NCI-H524 treated with DMSO at 0.1 percent for 48 hours (cell line): Measurements from ENCODE around the gene NPIPA5.
"Not testable (repeated sequence)": the region's sequence is repeated elsewhere in the genome, so short reads cannot be mapped to it uniquely, and the experiment has no call there.

ENCODE experiments used
- DNase-seq: peaks from one replicate; lab custom pipeline; 2025; lab: John Stamatoyannopoulos, UW

Gene NPIPA5

DNA sequence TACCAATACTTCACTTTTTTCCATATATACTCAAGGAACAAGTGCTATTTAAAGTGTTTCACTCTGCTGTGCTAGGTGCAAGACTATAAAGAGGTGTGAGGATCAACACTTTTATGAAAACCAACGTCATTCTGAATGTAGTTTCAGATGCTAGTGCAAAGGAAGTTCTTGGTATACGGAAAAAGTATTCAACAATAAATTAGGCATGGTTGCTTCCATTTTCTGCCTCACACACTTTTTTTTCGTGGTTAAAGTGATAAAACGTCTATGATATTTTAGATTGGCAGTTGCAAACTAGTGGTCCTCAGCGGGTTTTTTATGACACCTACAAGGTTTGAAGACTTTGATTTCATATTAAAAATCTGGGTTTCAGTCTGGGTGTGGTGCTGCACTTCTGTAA lies 11.8 kb upstream of the NPIPA5 start:
- DNase-seq, result not testable (repeated sequence)

DNA sequence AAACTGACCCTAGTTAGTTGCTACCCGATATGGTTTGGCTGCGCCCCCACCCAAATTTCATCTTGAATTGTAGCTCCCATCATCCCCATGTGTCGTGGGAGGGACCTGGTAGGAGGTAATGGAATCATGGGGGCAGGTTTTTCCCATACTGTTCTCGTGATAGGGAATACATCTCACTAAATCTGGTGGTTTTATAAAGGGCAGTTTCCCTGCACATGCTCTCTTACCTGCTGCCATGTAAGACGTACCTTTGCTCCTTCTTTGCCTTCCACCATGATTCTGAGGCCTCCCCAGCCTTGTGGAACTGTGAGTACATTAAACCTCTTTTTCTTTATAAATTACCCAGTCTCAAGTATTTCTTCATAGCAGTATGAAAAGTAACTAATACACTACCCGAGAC lies 10.0 kb upstream of the NPIPA5 start:
- not testable (repeated sequence) for DNase-seq

DNA sequence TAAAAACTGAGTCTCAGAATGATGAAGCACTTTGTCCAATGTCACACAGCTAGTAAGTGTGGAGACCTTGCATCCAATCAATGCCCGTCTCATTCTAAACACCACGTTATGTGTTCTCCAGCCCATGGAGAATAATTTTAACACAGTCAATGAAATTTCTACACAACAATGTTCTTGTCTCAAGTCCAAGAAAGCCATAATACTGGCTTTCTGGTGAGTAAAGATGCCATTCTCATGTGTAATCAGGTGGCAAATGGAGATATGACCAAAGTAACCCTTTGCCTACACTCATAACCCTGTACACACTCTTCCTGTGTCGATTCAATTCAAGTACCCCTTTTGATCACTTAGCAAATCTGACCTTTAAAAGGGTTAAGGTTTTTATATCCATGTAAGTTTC lies 4.7 kb upstream of the NPIPA5 start:
- DNase-seq, result not testable (repeated sequence)

DNA sequence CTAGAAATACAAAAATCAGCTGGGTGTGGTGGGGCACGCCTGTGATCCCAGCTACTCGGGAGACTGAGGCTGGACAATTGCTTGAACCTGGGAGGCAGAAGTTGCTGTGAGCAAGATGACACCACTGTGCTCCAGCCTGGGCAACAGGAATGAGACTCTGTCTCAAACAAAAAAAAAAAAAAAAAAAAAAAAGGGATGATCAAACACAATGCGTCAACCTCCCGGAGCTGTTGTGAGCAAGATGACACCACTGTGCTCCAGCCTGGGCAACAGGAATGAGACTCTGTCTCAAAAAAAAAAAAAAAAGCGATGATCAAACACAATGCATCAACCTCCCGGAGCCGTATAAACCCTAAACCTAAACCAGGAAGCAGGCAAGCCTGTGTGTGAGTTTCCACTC lies 20.6 kb downstream of the NPIPA5 start:
- not testable (repeated sequence) for DNase-seq

DNA sequence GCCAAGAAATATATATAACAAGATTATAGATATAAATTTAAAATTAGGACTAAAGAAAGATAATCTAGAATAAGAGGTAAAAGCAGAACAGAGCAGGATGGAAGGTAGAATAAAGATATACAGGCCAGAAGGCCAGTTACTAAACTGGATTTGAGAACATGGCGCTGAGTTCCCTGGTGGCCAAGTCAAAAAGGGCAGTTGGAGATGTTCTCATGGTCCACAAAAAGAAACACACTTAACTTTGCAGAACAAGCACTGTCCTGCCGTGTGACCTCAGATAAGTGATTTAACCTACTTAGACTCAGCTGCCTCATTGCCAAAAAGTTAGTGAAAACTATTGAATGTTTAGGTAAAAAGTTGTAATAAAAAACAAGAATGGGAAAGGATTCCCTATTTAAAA lies 23.2 kb downstream of the NPIPA5 start:
- not testable (repeated sequence) for DNase-seq

DNA sequence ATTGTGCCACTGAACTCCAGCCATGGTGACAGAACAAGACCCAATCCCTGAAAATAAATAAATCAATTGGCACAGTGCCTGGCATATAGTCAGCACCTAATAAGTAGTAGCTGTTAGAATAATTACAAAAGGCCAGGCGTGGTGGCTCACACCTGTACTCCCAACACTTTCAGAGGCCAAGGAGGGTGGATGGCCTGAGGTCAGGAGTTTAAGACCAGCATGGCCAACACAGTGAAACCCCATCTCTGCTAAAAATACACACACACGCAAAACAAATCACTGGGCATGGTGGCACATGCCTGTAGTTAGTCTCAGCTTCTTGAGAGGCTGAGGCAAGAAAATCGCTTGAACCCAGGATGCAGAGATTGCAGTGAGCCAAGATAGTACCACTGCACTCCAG lies 25.2 kb downstream of the NPIPA5 start:
- not testable (repeated sequence) for DNase-seq

DNA sequence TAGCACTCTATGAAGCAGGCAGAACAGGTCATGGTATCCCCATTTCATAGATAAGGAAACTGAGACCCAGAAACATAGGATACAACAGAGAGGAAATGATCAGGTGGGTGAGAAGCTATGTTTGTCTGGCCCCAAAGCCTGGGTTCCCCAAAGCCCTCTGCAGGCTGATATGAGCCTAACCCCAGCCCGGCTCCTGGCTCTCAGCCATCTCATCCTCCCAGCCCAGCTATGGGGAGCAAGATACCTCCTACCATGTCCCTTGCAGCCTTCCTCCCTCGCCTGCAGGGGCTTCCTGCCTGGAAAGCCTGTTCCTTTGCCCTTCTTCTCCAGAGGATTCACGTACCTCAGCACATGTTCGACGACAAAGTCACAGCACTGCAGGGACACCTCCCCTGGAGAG lies 26.3 kb downstream of the NPIPA5 start:
- DNase-seq, result not testable (repeated sequence)

DNA sequence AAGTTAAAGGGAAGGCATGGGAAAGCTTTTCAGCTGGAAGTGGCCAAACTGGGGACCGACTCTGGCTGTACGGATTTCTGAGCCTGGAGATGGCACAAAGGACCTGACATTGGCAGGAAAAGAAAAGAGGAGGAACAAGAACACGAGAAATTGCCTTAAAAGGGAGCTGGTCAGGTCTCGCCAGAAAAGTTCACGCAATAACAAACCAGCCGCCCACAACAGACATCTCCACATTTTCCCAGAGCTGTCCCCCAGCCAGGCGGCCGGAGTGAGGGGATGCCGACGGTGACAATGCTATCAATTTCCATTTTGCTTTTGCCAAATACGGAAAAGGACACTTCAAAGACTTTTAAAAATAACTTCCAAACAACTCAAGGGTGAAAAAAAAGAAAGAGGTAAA lies 26.8 kb downstream of the NPIPA5 start:
- DNase-seq, result not testable (repeated sequence)

DNA sequence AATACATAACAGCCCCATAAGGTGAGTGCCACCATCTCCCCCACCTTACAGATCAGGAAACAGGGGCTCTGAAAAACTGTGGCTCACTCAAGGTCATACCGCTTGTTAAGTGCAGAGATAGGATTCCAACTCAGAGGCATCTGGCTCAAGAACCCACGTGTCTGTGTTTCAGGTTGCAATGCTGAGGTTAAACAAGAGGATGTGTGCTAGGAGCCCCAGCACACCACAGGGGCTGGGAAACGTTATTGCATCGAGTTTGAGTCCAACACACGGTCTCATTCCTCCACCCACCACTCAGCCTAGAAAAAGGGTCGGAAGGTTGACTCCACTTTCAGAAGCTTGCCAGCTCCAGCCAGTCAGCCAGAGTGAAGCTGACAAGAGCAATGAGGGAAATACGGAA lies 29.4 kb downstream of the NPIPA5 start:
- not testable (repeated sequence) for DNase-seq

DNA sequence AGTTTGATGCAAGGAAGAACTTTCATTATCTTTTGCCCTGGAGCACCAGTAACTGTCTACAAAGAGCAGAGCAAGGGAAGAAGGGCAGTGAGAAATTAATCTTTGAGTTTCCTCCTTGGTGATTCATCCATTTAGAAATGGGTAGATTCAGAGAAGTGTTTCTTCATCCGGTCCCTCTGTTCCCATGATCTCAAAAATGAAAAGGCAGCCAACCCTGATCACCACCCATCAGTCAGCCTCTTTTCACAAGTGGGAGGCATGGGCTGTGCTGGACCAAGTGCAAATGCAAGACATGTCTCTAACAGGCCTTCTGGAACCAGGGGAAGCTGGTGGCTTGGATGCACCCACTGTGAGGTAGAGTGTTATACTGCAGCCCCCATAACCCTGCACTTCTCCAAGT lies 35.8 kb downstream of the NPIPA5 start:
- DNase-seq, result not testable (repeated sequence)

DNA sequence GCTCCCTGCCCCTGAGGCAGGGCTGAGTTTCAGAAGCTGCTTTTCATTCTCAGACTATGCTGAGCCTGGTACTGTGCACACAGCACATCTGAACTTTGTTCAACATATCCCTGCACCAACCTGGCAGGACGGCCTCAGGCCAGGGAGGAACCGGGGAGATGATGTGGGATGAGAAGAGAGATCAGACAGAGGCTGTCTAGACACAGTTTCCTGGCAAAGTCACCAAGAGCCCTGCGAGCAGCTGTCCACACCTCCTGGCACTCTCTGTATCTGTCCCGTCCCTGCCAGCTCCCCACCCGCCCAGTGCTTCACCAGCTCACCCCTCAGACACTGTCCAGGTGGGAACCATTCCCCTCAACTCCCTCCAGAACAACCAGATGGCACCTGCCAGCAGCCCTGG lies 39.1 kb downstream of the NPIPA5 start:
- not testable (repeated sequence) for DNase-seq

DNA sequence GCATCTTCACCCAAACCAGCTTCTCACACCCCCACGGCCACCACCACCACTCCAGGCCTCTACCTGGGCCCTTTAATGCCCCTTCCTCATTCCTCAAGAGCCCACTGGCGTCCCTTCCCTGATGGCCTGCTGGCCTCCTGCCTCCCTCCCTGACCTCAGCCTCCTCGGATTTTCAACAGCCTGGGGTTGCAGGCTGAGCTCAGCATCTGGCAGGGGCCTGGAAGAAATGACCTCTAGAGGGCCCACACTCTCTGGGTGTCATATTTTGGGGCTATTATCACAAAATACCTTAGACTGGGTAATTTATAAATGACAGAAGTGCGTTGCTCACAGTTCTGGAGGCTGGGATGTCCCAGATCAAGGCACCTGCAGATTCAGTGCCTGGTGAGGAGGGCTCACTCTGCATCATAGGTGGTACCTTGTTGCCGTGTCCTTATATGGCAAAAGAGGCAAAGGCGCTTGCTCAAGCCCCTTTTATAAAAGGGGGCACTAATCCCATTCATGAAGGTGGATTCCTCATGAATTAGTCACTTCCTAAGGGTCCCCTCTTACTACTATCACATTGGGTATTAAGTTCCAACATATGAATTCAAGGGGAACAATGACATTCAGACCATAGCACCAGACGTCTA lies 40.0 kb downstream of the NPIPA5 start:
- not testable (repeated sequence) for DNase-seq

DNA sequence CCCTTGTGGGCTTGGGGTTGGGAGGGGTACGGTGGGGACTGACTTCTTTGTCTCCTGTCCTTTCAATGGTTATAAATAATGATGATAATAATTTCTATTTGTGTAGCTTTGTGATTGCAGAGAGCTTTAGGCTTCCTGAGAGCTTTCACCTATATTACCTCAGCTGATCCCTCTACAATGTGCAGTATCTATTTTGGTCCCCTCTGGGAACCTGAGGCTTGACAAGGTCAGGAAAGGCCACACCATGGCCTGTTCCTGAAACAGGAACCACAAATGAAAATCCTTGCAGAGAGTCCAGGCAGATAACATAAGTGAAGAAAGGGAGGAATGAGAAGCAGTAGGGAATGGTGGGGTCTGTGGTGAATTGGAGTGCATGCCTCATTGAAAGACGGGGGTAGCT lies 42.5 kb downstream of the NPIPA5 start:
- not testable (repeated sequence) for DNase-seq

DNA sequence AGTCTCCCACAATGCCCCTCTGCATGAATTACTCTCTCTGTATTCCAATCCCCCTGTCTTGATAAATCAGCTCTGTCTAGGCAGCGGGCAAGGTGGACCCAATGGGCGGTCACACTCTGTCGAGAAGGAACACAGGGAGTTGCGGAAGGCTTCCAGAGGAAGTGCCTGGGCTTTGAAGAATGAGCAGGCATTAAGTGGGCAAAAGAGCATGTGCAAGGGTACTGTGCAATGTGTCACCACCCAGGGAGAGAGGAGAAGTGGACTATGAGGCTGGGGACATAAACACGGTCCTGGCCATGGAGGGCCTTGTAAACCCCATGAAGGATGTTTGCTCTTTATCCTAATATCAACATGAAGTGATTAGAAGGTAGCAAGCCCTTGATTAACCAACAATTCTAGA lies 44.1 kb downstream of the NPIPA5 start:
- DNase-seq, result not testable (repeated sequence)

DNA sequence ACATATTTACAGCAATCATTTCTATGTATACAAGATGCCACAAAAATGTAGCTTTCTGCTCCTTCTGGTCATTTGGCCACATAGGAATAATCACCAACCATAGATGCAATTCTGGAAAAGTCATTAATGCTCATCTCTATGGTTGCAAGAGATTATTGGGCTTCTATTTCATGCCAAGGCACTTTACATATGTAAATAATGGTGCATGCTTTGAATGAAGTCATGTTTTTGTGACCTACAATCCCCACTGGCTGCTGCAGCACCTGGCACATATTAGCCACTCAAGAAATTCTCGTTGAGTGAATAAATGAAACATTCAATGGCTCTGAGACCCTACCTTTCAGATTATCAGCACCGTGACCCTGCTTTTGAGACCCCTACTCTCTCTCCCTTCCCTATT lies 47.1 kb downstream of the NPIPA5 start:
- DNase-seq, result not testable (repeated sequence)

DNA sequence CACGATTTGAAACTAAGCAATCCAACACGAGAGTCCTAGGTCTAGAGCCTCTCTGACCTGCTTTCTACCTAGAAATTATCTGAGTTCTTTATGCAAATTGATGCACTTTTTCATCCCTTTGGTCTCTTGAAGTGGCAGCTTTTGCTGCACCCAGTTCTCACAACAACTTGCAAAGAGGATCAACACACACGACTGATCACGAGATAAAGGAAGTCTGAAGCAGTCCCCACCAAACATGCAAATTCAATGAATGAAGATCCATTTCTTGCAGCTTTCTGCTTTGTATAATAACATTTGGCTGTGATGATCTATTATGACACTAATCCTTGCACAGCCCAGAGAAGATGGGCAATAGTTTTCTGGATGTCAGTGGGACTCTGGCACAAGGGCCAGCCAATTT lies 53.1 kb downstream of the NPIPA5 start:
- not testable (repeated sequence) for DNase-seq

DNA sequence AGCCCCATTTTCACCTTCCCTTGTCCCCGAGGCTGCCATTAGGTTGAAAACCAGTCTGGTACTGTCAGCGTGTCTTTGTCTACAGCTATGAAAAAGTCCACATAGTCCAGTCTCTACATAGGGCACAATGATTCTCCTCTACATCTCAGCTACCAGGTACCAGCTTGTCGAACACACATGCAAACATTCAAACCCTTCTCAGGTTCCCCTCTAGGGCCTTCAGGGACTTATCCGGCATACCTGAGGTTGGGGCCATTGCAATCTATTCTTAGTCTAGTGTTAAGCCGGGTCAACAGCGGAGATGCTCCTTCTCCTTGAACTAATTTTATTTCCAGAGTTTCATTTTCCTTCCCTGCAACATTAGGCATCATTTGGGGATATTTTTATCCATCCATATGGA lies 54.7 kb downstream of the NPIPA5 start:
- DNase-seq, result not testable (repeated sequence)

DNA sequence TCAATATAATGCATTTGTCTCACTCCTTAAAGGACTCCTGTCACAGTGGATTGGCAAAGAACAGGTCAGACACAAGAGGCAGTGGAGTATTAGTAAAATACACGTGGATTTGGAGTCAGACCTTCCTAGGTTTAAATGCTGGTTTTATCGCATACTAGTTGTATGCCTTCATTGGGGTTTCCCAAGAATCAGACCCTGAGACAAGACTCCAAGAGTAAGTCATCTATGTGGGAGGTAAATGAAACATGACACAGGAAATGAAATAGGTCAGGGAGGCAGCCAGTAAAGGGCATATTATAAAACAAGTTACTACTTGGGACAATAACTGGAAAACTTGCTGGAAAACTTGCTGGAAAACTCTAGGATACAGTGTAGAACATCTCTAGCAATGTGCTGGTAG lies 56.9 kb downstream of the NPIPA5 start:
- DNase-seq, result not testable (repeated sequence)

DNA sequence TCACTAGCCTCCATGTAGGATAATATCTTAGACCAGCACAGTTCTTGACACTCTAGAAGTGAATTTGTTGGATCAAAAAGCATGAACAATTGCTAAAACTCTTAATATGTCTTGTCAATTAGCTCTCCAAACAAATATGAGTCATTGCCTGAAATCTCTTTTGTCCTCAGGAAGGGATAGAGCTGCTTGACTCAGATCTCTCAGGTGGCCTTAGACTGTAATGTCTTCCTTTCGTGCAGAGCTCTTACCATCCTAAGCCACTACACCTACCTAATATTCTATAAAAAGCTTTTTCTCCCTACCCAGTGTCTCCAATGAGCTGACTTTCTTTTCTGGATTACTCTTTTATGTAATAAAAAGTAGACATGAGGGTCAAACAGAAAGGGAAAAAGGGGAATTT lies 63.5 kb downstream of the NPIPA5 start:
- DNase-seq, result not testable (repeated sequence)
